Neural cell (in vitro differentiated cells): ENCODE measurements around the gene NFX1. TPM values are rescaled to one million over a fixed set of nuclear protein-coding genes. Genes with fewer than 3 reads are reported as not detected.

Experiments
- H2AFZ ChIP-seq: fragments of 200-600, 300-800 bp; sonication (generic), shearing (Covaris generic); 2 replicates; pipeline ENCODE4 v1.6.0; 2014; ENCODE audit warnings: low read depth, mild to moderate bottlenecking, antibody characterized with exemption, low read length, moderate library complexity
- H3F3A ChIP-seq: fragments of 200-600 bp; shearing (Covaris generic); 2 replicates; pipeline ENCODE4 v1.6.1; 2016; ENCODE audit warnings: mild to moderate bottlenecking, moderate library complexity, mixed read lengths, antibody characterized with exemption, low read length; ENCODE audit not compliant: insufficient read depth, poor library complexity, severe bottlenecking
- H3K27ac ChIP-seq: fragments of 200-600, 300-800 bp; sonication (generic), shearing (Covaris generic); 2 replicates; pipeline ENCODE4 v1.5.1; 2014; ENCODE audit warnings: mild to moderate bottlenecking, low read length, moderate library complexity
- H3K27me3 ChIP-seq: fragments of 300-800, 200-600 bp; sonication (generic), shearing (Covaris generic); 2 replicates; pipeline ENCODE4 v1.6.0; 2014; ENCODE audit warnings: mild to moderate bottlenecking, low read depth, low read length, moderate library complexity; ENCODE audit not compliant: insufficient read depth
- H3K36me3 ChIP-seq: fragments of 300-800, 200-600 bp; sonication (generic), shearing (Covaris generic); 2 replicates; pipeline ENCODE4 v1.5.1; 2014; ENCODE audit warnings: mild to moderate bottlenecking, antibody characterized with exemption, low read length, moderate library complexity; ENCODE audit not compliant: insufficient read depth
- H3K4me2 ChIP-seq: fragments of 300-800, 200-600 bp; sonication (generic), shearing (Covaris generic); 2 replicates; pipeline ENCODE4 v1.6.0; 2014; ENCODE audit warnings: mild to moderate bottlenecking, low read length
- H3K4me3 ChIP-seq: fragments of 300-800, 200-600 bp; sonication (generic), shearing (Covaris generic); 2 replicates; pipeline ENCODE4 v1.5.1; 2014; ENCODE audit warnings: mild to moderate bottlenecking, low read length, moderate library complexity
- H3K79me2 ChIP-seq: fragments of 200-600 bp; shearing (Covaris generic); replicated peaks from 2 replicates; pipeline ENCODE4 v1.6.0; 2014; ENCODE audit warnings: mild to moderate bottlenecking, low read length, moderate library complexity; ENCODE audit not compliant: insufficient read depth
- H3K9ac ChIP-seq: fragments of 300-800, 200-600 bp; sonication (generic), shearing (Covaris generic); 2 replicates; pipeline ENCODE4 v1.6.1; 2016; ENCODE audit warnings: mild to moderate bottlenecking, low read length, mixed read lengths
- H3K9me2 ChIP-seq: fragments of 200-600 bp; shearing (Covaris generic); 2 replicates; pipeline ENCODE4 v1.6.1; 2016; ENCODE audit warnings: mild to moderate bottlenecking, low read length, mixed read lengths; ENCODE audit not compliant: insufficient read depth
- H3K9me3 ChIP-seq: fragments of 200-600, 300-800 bp; sonication (generic), shearing (Covaris generic); 2 replicates; pipeline ENCODE4 v1.6.1; 2016; ENCODE audit warnings: mild to moderate bottlenecking, mixed run types, low read length, moderate library complexity, mixed read lengths
- H4K20me1 ChIP-seq: fragments of 200-600 bp; shearing (Covaris generic); 2 replicates; pipeline ENCODE4 v1.6.1; 2016; ENCODE audit warnings: mild to moderate bottlenecking, mixed run types; ENCODE audit not compliant: insufficient read depth
- EP300 ChIP-seq: fragments of 450-650 bp; conservative IDR thresholded peaks from 2 replicates; pipeline ENCODE4 v1.6.1; 2014; ENCODE audit warnings: antibody characterized with exemption, mild to moderate bottlenecking, moderate library complexity; ENCODE audit not compliant: poor library complexity, severe bottlenecking
- EZH2 ChIP-seq: fragments of 200-600, 300-800 bp; shearing (Covaris generic), sonication (generic); IDR thresholded peaks from 2 replicates; pipeline ENCODE4 v1.6.1; 2014; ENCODE audit warnings: antibody characterized with exemption, low read length, borderline replicate concordance, mild to moderate bottlenecking; ENCODE audit not compliant: insufficient read depth, poor library complexity, severe bottlenecking
- MXI1 ChIP-seq: fragments of 450-650 bp; conservative IDR thresholded peaks from 2 replicates; pipeline ENCODE4 v1.6.1; 2014; ENCODE audit warnings: antibody characterized with exemption, mild to moderate bottlenecking; ENCODE audit not compliant: poor library complexity, severe bottlenecking
- POLR2AphosphoS5 ChIP-seq: IDR thresholded peaks from 2 replicates; pipeline ENCODE4 v1.6.1; 2012
- RAD21 ChIP-seq: fragments of 450-650 bp; conservative IDR thresholded peaks from 2 replicates; pipeline ENCODE4 v1.6.1; 2014; ENCODE audit warnings: antibody characterized with exemption, mild to moderate bottlenecking, moderate library complexity
- SMC3 ChIP-seq: fragments of 450-650 bp; conservative IDR thresholded peaks from 2 replicates; pipeline ENCODE4 v1.6.1; 2014; ENCODE audit warnings: antibody characterized with exemption, mild to moderate bottlenecking, moderate library complexity; ENCODE audit not compliant: poor library complexity
- TAF1 ChIP-seq: IDR thresholded peaks from 2 replicates; pipeline ENCODE4 v1.6.1; 2012; ENCODE audit warnings: low read depth
- polyA plus RNA-seq: library from polyadenylated mRNA; depleted of rRNA; stranded (reverse); fragments of >200 nt; gene quantifications from 2 replicates; pipeline ENCODE4 v1.2.3, GENCODE V29; 2014
- TF ChIP-seq, protein P1 (sequence below): IDR thresholded peaks from 2 replicates; pipeline ENCODE4 v1.6.1; 2012; ENCODE audit warnings: borderline replicate concordance
- TF ChIP-seq, protein P2 (sequence below): fragments of 450-650 bp; IDR thresholded peaks from 2 replicates; pipeline ENCODE4 v1.5.1; 2014; ENCODE audit warnings: antibody characterized with exemption, mild to moderate bottlenecking, moderate library complexity; ENCODE audit not compliant: poor library complexity, severe bottlenecking

Gene NFX1
- polyA plus RNA-seq, 1 donor from 2014 or later = 14.7 TPM

DNA sequence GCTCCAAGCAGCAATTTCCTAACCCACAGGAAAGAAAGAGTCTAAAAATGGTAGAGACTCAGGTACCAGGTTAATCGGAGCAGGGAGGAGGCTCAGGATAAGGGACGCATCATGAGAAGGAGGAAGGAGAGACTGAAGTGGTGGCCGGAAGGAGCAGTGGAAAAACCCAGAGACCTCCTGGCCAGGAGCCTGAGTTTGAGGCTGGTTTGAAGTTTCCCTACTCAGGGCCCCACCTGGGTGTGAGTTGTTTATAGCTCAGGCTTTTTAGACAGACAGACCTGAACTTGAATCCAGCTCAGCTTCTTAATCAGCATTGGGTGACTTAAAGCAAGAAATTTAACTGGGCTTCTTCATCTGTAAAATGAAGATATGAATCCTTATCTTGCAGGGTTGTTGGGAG, 124.0 kb downstream of the NFX1 start:
- Histone ChIP-seq H3K4me2 (no peak overlapping the region), H3F3A (no peaks in the 10 kb centered on the region), H3K9ac (no peak overlapping the region), H3K9me2 (no peaks in the 10 kb centered on the region), H3K27ac (no peak overlapping the region), H2AFZ (no peak overlapping the region), H3K9me3 (no peaks in the 10 kb centered on the region), H4K20me1 (no peaks in the 10 kb centered on the region), H3K27me3 (no peaks in the 10 kb centered on the region), H3K4me3 (no peak overlapping the region), H3K79me2 (no peaks in the 10 kb centered on the region), H3K36me3 (no peaks in the 10 kb centered on the region)
- TF ChIP-seq RAD21 (no peak), POLR2AphosphoS5 (no peak), MXI1 (no peak), EP300 (no peak), EZH2 (no peak), SMC3 (no peak), TAF1 (no peak)
- TF ChIP-seq, protein P1, sequence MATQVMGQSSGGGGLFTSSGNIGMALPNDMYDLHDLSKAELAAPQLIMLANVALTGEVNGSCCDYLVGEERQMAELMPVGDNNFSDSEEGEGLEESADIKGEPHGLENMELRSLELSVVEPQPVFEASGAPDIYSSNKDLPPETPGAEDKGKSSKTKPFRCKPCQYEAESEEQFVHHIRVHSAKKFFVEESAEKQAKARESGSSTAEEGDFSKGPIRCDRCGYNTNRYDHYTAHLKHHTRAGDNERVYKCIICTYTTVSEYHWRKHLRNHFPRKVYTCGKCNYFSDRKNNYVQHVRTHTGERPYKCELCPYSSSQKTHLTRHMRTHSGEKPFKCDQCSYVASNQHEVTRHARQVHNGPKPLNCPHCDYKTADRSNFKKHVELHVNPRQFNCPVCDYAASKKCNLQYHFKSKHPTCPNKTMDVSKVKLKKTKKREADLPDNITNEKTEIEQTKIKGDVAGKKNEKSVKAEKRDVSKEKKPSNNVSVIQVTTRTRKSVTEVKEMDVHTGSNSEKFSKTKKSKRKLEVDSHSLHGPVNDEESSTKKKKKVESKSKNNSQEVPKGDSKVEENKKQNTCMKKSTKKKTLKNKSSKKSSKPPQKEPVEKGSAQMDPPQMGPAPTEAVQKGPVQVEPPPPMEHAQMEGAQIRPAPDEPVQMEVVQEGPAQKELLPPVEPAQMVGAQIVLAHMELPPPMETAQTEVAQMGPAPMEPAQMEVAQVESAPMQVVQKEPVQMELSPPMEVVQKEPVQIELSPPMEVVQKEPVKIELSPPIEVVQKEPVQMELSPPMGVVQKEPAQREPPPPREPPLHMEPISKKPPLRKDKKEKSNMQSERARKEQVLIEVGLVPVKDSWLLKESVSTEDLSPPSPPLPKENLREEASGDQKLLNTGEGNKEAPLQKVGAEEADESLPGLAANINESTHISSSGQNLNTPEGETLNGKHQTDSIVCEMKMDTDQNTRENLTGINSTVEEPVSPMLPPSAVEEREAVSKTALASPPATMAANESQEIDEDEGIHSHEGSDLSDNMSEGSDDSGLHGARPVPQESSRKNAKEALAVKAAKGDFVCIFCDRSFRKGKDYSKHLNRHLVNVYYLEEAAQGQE = no peak
- TF ChIP-seq, protein P2, sequence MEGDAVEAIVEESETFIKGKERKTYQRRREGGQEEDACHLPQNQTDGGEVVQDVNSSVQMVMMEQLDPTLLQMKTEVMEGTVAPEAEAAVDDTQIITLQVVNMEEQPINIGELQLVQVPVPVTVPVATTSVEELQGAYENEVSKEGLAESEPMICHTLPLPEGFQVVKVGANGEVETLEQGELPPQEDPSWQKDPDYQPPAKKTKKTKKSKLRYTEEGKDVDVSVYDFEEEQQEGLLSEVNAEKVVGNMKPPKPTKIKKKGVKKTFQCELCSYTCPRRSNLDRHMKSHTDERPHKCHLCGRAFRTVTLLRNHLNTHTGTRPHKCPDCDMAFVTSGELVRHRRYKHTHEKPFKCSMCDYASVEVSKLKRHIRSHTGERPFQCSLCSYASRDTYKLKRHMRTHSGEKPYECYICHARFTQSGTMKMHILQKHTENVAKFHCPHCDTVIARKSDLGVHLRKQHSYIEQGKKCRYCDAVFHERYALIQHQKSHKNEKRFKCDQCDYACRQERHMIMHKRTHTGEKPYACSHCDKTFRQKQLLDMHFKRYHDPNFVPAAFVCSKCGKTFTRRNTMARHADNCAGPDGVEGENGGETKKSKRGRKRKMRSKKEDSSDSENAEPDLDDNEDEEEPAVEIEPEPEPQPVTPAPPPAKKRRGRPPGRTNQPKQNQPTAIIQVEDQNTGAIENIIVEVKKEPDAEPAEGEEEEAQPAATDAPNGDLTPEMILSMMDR = no peak

DNA sequence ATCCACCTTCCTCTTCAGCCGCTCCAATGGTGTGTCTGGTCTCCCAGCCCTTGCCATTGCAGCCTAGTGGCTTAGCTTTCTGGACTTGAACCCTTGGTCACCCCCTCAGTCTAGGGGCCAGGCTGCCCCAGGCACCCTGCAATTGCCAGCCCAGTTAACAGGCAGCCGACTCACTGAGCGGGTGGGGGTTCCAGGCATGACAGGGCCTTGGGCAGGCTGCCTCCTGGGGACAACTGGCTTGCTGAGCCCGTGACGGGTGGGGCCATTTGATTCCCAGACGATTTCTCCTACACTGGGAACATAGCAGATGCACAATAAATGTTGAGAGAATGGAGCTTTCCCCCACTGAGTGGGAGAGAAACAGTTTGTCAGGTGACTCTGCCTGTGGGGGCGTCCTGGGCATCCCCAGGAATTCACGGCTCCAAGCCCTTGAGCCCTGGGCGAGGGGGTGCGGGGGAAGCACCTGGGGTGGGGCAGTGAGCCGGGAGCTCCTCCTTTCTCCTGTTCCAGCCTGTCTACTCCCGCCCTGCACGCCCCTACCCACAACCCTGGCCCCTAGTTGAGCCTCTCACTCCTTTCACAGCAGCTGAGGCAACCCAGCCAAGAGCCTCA, 124.7 kb downstream of the NFX1 start:
- Histone ChIP-seq H3K4me2 (no peak overlapping the region), H3K4me3 (no peak overlapping the region), H3K27me3 (no peaks in the 10 kb centered on the region), H3F3A (no peaks in the 10 kb centered on the region), H3K79me2 (no peaks in the 10 kb centered on the region), H2AFZ (no peak overlapping the region), H3K9me3 (no peaks in the 10 kb centered on the region), H4K20me1 (no peaks in the 10 kb centered on the region), H3K27ac (no peak overlapping the region), H3K9ac (no peak overlapping the region), H3K9me2 (no peaks in the 10 kb centered on the region), H3K36me3 (no peaks in the 10 kb centered on the region)
- TF ChIP-seq, protein P1 = no peak
- TF ChIP-seq TAF1 (no peak), SMC3 (no peak), EP300 (no peak), EZH2 (no peak), POLR2AphosphoS5 (no peak), MXI1 (no peak), RAD21 (no peak)
- TF ChIP-seq, protein P2 = no peak
